ENCODE measurements around the gene TRAPPC14.

TRAPPC14 gene

DNA sequence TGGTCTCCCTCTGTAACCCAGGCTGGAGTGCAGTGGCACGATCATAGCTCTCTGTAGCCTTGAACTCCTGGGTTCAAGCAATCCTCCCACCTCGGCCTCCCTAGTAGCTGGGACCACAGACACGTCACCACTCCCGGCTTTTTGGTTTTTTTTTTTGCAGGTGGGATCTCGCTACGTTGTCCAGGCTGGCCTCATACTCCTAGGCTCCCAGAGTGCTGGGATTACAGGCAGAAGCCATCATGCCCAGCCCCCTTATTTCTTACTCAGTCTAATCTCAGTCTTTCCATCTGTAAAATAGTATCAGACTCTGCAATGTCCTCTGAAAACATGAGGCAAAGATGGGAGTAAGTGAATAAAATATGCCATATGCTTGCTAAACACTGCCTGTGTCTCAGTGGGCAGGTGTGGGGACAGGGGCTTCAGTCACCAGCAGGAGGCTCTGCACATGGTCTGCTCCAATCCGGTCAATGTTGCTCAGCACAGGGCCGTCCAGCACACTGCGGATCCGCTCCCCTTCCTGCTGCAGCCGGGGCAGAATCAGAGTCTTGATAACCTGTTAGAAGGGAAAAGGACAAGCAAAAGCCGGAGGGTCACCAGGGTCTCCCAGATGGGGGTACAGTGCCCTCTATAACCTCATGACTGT is 48.9 kb downstream of the TRAPPC14 start:
- no peak overlapping the region for H3K4me3 ChIP-seq (ENCODE audit: low read length)
- no peak for DNase-seq (ENCODE audit: low read depth)
- no peak for TF ChIP-seq CTCF (IDR thresholded peaks at IDR 0.05; ENCODE audit: insufficient read depth, low read depth, low read length, missing control alignments)

DNA sequence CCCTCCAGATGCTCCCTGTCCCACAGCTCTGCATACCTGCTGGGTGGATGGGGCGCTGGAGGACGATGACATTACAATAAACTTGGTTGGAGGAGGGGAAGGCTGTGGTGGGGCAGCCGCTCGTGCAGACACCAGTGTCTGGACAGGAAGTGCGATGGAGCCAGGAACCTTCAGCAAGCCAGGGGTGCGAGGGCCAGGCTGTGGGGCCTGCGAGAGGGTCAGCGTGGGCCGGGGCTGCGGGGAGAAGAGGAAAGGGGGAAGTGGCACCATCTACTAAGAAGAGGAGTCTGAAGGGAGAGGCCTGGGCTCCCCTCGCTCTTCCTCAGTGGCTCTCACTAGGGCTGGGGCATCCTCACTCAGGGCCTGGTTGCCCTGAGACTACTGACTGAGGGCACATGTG is 50.6 kb downstream of the TRAPPC14 start:
- no peak for DNase-seq (ENCODE audit: low read depth)
- no peak overlapping the region for H3K4me3 ChIP-seq (ENCODE audit: low read length)
- TF ChIP-seq CTCF (IDR thresholded peaks at IDR 0.05; ENCODE audit: insufficient read depth, low read depth, low read length, missing control alignments) = no peak

DNA sequence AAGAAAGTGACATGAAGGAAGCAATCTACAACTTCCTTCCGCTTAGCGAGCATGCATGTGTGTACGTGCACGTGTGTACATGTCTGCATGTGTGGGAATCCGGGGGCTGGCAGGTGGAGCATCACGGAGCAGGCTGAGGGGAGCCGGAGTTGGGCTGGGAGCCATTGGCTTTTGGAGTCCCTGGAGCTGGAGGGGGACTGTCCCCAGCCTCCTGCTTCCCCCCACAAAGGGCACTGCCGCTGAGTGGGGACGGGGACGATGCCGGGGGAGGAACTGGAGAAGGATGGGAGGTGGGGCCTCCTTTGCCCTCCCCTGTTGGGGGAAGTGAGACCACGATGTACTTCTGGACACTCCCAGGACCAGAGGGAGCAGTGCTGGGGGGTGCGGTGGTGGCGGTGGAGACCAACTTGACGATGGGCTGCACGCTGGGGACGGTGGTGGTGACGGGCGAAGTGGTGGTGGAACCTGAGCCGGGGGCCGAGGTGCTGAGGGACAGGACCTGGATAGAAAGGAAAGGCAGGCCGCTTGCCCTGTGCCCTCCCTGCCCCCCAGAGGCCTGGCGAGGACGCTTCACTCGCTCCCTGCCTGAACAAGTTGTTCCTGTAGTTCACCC is 51.3 kb downstream of the TRAPPC14 start:
- no peak overlapping the region for H3K4me3 ChIP-seq (ENCODE audit: low read length)
- no peak for TF ChIP-seq CTCF (IDR thresholded peaks at IDR 0.05; ENCODE audit: insufficient read depth, low read depth, low read length, missing control alignments)
- DNase-seq (ENCODE audit: low read depth) = no peak

GRCh38 chr7:100106633-100107032 is 51.9 kb downstream of the TRAPPC14 start:
- no peak overlapping the region for H3K4me3 ChIP-seq (ENCODE audit: low read length)
- no peak for TF ChIP-seq CTCF (IDR thresholded peaks at IDR 0.05; ENCODE audit: insufficient read depth, low read depth, low read length, missing control alignments)
- DNase-seq (ENCODE audit: low read depth) = no peak

GRCh38 chr7:100105534-100105933 is 53.0 kb downstream of the TRAPPC14 start:
- no peak for TF ChIP-seq CTCF (IDR thresholded peaks at IDR 0.05; ENCODE audit: insufficient read depth, low read depth, low read length, missing control alignments)
- H3K4me3 ChIP-seq (ENCODE audit: low read length) = no peak overlapping the region
- DNase-seq (ENCODE audit: low read depth) = no peak
